Epithelial cell of esophagus (primary cell): ENCODE results near the gene SLIT3.

Source experiments
- DNase-seq: peaks from one replicate; pipeline ENCODE4 v3.0.0; 2010; ENCODE audit warnings: low read depth
- H3K4me3 ChIP-seq: 2 replicates; pipeline ENCODE4 v1.5.1; 2011; ENCODE audit warnings: mild to moderate bottlenecking, low read length, control low read depth
- TF ChIP-seq, protein P1 (sequence below): IDR thresholded peaks from 2 replicates; pipeline ENCODE4 v1.5.1; 2011; ENCODE audit warnings: low read depth, mild to moderate bottlenecking, low read length, control low read depth, inconsistent platforms; ENCODE audit not compliant: insufficient read depth; ENCODE audit errors: missing control alignments

The SLIT3 gene

DNA sequence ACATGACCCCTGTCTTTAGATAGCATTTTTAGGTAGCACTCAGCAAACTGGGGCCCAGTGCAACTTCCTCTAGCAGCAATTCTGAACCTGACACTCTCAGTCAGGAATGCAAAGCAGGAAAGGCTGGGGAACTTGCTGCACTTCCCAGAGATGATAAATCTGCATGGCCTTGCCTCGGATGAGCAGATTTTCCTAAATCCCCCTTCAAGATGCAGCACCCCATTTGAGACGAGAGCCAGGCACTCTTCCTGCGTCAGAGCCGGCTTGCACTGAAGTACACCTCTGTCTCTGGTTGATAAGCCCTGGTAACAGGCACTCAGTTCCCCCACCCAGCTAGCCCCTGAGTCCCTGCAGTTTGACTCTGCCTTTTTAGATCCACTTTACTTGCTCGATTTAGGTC lies 425.1 kb downstream of the SLIT3 start:
- no peak overlapping the region for H3K4me3 ChIP-seq
- DNase-seq: peak; percentile 5
- TF ChIP-seq, protein P1, sequence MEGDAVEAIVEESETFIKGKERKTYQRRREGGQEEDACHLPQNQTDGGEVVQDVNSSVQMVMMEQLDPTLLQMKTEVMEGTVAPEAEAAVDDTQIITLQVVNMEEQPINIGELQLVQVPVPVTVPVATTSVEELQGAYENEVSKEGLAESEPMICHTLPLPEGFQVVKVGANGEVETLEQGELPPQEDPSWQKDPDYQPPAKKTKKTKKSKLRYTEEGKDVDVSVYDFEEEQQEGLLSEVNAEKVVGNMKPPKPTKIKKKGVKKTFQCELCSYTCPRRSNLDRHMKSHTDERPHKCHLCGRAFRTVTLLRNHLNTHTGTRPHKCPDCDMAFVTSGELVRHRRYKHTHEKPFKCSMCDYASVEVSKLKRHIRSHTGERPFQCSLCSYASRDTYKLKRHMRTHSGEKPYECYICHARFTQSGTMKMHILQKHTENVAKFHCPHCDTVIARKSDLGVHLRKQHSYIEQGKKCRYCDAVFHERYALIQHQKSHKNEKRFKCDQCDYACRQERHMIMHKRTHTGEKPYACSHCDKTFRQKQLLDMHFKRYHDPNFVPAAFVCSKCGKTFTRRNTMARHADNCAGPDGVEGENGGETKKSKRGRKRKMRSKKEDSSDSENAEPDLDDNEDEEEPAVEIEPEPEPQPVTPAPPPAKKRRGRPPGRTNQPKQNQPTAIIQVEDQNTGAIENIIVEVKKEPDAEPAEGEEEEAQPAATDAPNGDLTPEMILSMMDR: no peak

- TF ChIP-seq, protein P1: no peak
- no peak overlapping the region for H3K4me3 ChIP-seq
- peak; percentile 27 for DNase-seq
Observed at GRCh38 chr5:168874713-168875380, 426.1 kb downstream of the SLIT3 start.

DNA sequence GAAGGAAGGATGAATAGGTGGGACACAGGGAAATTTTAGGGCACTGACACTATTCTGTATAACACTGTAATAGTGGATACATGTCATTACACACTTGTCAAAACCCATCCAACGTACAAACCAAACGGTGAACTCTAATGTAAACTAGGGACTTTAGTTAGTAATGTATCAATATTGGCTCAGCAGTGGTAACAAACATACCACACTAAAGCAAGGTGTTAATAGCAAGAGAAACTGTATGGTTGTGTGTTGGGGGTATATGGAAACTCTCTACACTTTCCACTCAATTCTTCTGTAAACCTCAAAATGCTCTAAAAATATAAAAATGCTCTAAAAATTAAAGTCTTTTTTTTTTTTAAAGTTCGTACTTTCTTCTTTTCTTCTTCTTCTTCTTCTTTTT lies 428.7 kb downstream of the SLIT3 start:
- H3K4me3 ChIP-seq: no peak overlapping the region
- TF ChIP-seq, protein P1: no peak
- DNase-seq: no peak

DNA sequence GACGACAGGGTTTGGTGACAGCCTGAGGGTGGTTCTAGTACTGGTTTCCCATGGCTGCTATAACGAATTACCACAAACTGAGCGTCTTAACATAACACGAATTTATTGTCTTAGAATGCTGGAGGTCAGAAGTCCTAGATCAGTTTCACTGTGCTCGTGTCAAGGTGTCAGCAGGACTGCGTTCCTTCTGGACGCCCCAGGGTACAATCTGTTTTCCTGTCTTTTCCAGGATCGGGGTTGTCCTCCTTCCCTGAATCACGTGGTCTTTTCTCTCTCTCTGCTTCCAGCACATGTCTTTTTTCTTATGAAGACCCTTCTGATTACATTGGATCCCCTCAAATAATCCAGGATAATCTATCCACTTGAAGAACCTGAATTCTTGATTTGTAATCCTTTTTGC lies 430.0 kb downstream of the SLIT3 start:
- no peak for DNase-seq
- H3K4me3 ChIP-seq: no peak overlapping the region
- TF ChIP-seq, protein P1: no peak

DNA sequence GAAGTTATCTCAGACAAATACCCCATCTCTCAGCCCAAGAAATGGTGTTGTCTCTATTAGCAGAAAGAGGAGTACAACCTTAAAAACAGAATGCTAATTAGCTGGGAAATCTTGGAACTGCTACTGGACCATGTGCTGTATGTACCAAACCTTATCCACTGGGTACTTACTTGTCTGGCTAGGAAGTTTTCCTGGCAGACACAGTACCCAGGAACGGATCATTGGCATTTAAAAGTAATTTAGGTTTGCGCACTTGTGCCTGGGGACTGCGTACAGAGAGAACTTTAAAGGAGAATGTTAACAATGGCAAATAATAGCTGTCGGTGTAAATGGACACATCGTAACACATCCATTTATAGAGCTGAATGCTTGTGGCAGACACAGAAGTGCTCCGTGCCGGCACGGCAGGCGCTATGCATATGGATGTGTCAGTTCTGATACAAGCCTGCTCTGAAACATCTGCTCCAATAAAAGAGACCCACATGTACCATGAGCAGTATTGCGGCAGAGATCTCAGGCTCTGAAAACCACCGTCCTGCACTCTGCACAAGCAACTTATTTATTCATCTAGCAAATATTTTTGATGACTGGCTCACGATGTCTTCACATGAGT lies 431.2 kb downstream of the SLIT3 start:
- TF ChIP-seq, protein P1: no peak
- no peak overlapping the region for H3K4me3 ChIP-seq
- DNase-seq: no peak

DNA sequence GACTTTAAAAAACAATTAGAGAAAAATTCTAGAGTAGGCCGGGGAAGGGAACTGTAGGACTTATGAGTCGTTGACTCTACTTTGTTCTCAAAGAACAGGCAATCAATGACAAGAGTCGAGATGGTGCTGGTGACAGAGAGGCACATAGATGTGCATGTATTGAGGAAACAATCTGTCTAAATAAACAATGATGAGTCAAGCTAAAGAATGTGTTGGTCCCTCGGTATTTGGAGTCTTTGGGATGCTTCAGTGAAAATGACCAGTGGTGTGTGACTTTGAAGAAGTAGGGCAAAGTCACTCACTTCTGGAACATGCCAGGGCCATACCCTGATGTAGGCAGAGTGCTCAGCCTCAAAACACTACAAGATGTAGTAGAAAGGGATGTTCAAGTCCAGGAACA lies 433.7 kb downstream of the SLIT3 start:
- DNase-seq: no peak
- H3K4me3 ChIP-seq: no peak overlapping the region
- TF ChIP-seq, protein P1: no peak

- TF ChIP-seq, protein P1: no peak
- H3K4me3 ChIP-seq: no peak overlapping the region
- DNase-seq: no peak
Observed at GRCh38 chr5:168865968-168866367, 435.0 kb downstream of the SLIT3 start.
